PC-9 (cell line): ENCODE data around the gene HTR1A. TPM values are rescaled to one million over a fixed set of nuclear protein-coding genes. Genes with fewer than 3 reads are reported as not detected.

ENCODE experiments used
- BruUV-seq: library from RNA; stranded (reverse); fragments of 400-500 nt; replicated peaks from 2 replicates; lab custom pipeline; 2021; lab: Mats Ljungman, UMichigan
- CTCF ChIA-PET: fragments of 300-600 bp; sonication (Branson Sonifier 250); formaldehyde crosslinking; loops from one replicate; lab custom pipeline; 2022; ENCODE audit warnings: antibody characterized with exemption; lab: Charles Lee
- POLR2A ChIA-PET: fragments of 300-600 bp; sonication (Branson Sonifier 250); formaldehyde crosslinking; loops from one replicate; lab custom pipeline; 2022; ENCODE audit warnings: antibody characterized with exemption; ENCODE audit not compliant: unreplicated experiment; lab: Charles Lee
- DNase-seq, 2 experiments: peaks; one replicate each; pipeline versions ENCODE4 v3.0.0 to v3.0.0-alpha.2; 2015 to 2022; ENCODE audit warnings: mixed read lengths in 1 of 2
- H2AFZ ChIP-seq: fragments of 200-600 bp; sonication (generic); 2 replicates; pipeline ENCODE4 v1.8.1; 2017; ENCODE audit warnings: antibody characterized with exemption
- H3F3A ChIP-seq: fragments of 200-600 bp; sonication (generic); 2 replicates; pipeline ENCODE4 v1.8.1; 2017; ENCODE audit warnings: antibody characterized with exemption, mild to moderate bottlenecking, low read depth; ENCODE audit not compliant: insufficient read depth
- H3K27ac ChIP-seq: fragments of 200-600 bp; sonication (generic); 2 replicates; pipeline ENCODE4 v1.6.1; 2016; ENCODE audit warnings: mixed run types
- H3K27me3 ChIP-seq: fragments of 200-600 bp; sonication (generic); 2 replicates; pipeline ENCODE4 v1.6.1; 2016; ENCODE audit warnings: low read depth, mixed run types; ENCODE audit not compliant: insufficient read depth
- H3K36me3 ChIP-seq: fragments of 200-600 bp; sonication (generic); 2 replicates; pipeline ENCODE4 v1.6.1; 2016; ENCODE audit warnings: low read depth, mixed run types
- H3K4me1 ChIP-seq: fragments of 200-600 bp; sonication (generic); replicated peaks from 2 replicates; pipeline ENCODE4 v1.6.1; 2016; ENCODE audit warnings: mixed run types; ENCODE audit not compliant: insufficient read depth
- H3K4me2 ChIP-seq: fragments of 200-600 bp; sonication (generic); 2 replicates; pipeline ENCODE4 v1.6.1; 2017; ENCODE audit warnings: mixed run types
- H3K4me3 ChIP-seq: fragments of 200-600 bp; sonication (generic); 2 replicates; pipeline ENCODE4 v1.6.1; 2016; ENCODE audit warnings: mixed run types
- H3K79me2 ChIP-seq: fragments of 200-600 bp; sonication (generic); 2 replicates; pipeline ENCODE4 v1.6.1; 2017; ENCODE audit warnings: low read depth, mixed run types
- H3K9me2 ChIP-seq: fragments of 200-600 bp; sonication (generic); 2 replicates; pipeline ENCODE4 v1.8.1; 2017; ENCODE audit warnings: mild to moderate bottlenecking; ENCODE audit not compliant: insufficient read depth
- H3K9me3 ChIP-seq: fragments of 200-600 bp; sonication (generic); 2 replicates; pipeline ENCODE4 v1.8.1; 2016; ENCODE audit warnings: low read depth; ENCODE audit not compliant: insufficient read depth
- H4K20me1 ChIP-seq: fragments of 200-600 bp; sonication (generic); 2 replicates; pipeline ENCODE4 v1.8.1; 2017; ENCODE audit not compliant: insufficient read depth
- CTCF ChIP-seq: fragments of 200-600 bp; sonication (generic); conservative IDR thresholded peaks from 2 replicates; pipeline ENCODE4 v1.6.1; 2017; ENCODE audit warnings: mixed run types, antibody characterized with exemption, mild to moderate bottlenecking, moderate library complexity
- EZH2 ChIP-seq: fragments of 200-600 bp; sonication (generic); IDR thresholded peaks from 2 replicates; pipeline ENCODE4 v1.8.0; 2017; ENCODE audit warnings: antibody characterized with exemption, low read depth
- intact Hi-C: fragments of 100-400 bp; cut with micrococcal nuclease; formaldehyde crosslinking; loops from one replicate; pipeline ENCODE4 v1.10.0; 2022; ENCODE audit not compliant: unreplicated experiment
- total RNA-seq: library from RNA; stranded (reverse); gene quantifications from 2 replicates; pipeline ENCODE4 v1.2.3, GENCODE V29; 2021

Gene HTR1A
- total RNA-seq, 1 experiment from 2014 or later: not detected

GRCh38 chr5:63987053-63987452 lies 24.8 kb upstream of the HTR1A start:
- Histone ChIP-seq H4K20me1 (no peaks in the 10 kb centered on the region), H3K4me2 (no peak overlapping the region), H3K79me2 (no peaks in the 10 kb centered on the region), H3F3A (no peaks in the 10 kb centered on the region), H3K4me3 (no peak overlapping the region), H3K9me2 (no peaks in the 10 kb centered on the region), H3K36me3 (no peaks in the 10 kb centered on the region), H3K4me1 (no peaks in the 10 kb centered on the region), H3K9me3 (no peaks in the 10 kb centered on the region; the same call in 1 of the 2 replicates), H3K27ac (no peak overlapping the region), H3K27me3 (no peaks in the 10 kb centered on the region), H2AFZ (no peak overlapping the region)
- ChIA-PET POLR2A (no interaction called here), CTCF (no interaction called here)
- BruUV-seq: no TSS peak
- DNase-seq: no peak
- intact Hi-C loops: no loop called here
- TF ChIP-seq EZH2 (no peak), CTCF (no peak)

GRCh38 chr5:63981864-63982263 lies 19.6 kb upstream of the HTR1A start:
- ChIA-PET CTCF (no interaction called here), POLR2A (no interaction called here)
- intact Hi-C loops: no loop called here
- no peak overlapping the region for H3K4me3 ChIP-seq
- TF ChIP-seq EZH2 (no peak), CTCF (no peak)
- H3K4me1 ChIP-seq: no peaks in the 10 kb centered on the region
- no peaks in the 10 kb centered on the region for H3K27me3 ChIP-seq
- no peaks in the 10 kb centered on the region for H3F3A ChIP-seq
- BruUV-seq: no TSS peak
- H2AFZ ChIP-seq: no peak overlapping the region
- no peaks in the 10 kb centered on the region for H4K20me1 ChIP-seq
- DNase-seq: no peak
- no peak overlapping the region for H3K27ac ChIP-seq
- no peaks in the 10 kb centered on the region for H3K79me2 ChIP-seq
- H3K9me3 ChIP-seq: no peaks in the 10 kb centered on the region
- no peaks in the 10 kb centered on the region for H3K36me3 ChIP-seq
- H3K4me2 ChIP-seq: no peak overlapping the region
- no peaks in the 10 kb centered on the region for H3K9me2 ChIP-seq

GRCh38 chr5:63963926-63964325 lies 1.7 kb upstream of the HTR1A start:
- Histone ChIP-seq H3F3A (no peaks in the 10 kb centered on the region), H3K9me3 (no peaks in the 10 kb centered on the region), H3K9me2 (no peaks in the 10 kb centered on the region), H3K4me1 (no peaks in the 10 kb centered on the region), H3K79me2 (no peaks in the 10 kb centered on the region), H3K36me3 (no peaks in the 10 kb centered on the region), H4K20me1 (0 out of 2 replicates have a peak, but pooled peaks cover 3% of the 10 kb centered on the region), H3K4me2 (no peak overlapping the region), H3K27ac (no peak overlapping the region), H3K4me3 (no peak overlapping the region), H2AFZ (no peak overlapping the region), H3K27me3 (no peaks in the 10 kb centered on the region)
- no peak for DNase-seq
- CTCF ChIA-PET: interaction anchor here (0.7 kb wide), 1 partner anchor 38 kb away, joined by 5 read pairs; no protein-coding TSS in a partner anchor
- intact Hi-C loops: loop anchor here (1.0 kb wide), 1 partner anchor 563 kb away; no protein-coding TSS in a partner anchor
- no peak for TF ChIP-seq CTCF
- BruUV-seq: no TSS peak
- POLR2A ChIA-PET: no interaction called here
